Glutamatergic neuron (in vitro differentiated cells): ENCODE measurements around the gene AP3B2. TPM values are rescaled to one million over a fixed set of nuclear protein-coding genes. Genes with fewer than 3 reads are reported as not detected.
"Not testable (repeated sequence)": the region's sequence is repeated elsewhere in the genome, so short reads cannot be mapped to it uniquely, and the experiment has no call there.

ENCODE experiments used
- DNase-seq: peaks from one replicate; pipeline ENCODE4 v3.0.0; 2022
- H3K27ac Mint-ChIP-seq: one replicate; pipeline ENCODE4 v1.8.0; 2020; ENCODE audit warnings: mild to moderate bottlenecking, mixed read lengths, inconsistent platforms; ENCODE audit not compliant: unreplicated experiment
- H3K27me3 Mint-ChIP-seq: one replicate; pipeline ENCODE4 v1.8.0; 2020; ENCODE audit warnings: mild to moderate bottlenecking, moderate library complexity, mixed read lengths, inconsistent platforms; ENCODE audit not compliant: unreplicated experiment
- H3K36me3 Mint-ChIP-seq: one replicate; pipeline ENCODE4 v1.8.0; 2020; ENCODE audit warnings: mild to moderate bottlenecking, mixed read lengths, inconsistent platforms; ENCODE audit not compliant: unreplicated experiment
- H3K4me1 Mint-ChIP-seq: one replicate; pipeline ENCODE4 v1.8.0; 2020; ENCODE audit warnings: mild to moderate bottlenecking, low read depth, mixed read lengths, inconsistent platforms; ENCODE audit not compliant: unreplicated experiment
- H3K4me3 Mint-ChIP-seq: one replicate; pipeline ENCODE4 v1.8.0; 2020; ENCODE audit warnings: mild to moderate bottlenecking, mixed read lengths, inconsistent platforms; ENCODE audit not compliant: unreplicated experiment
- H3K9me3 Mint-ChIP-seq: one replicate; pipeline ENCODE4 v1.8.0; 2020; ENCODE audit warnings: mild to moderate bottlenecking, moderate library complexity, mixed read lengths, inconsistent platforms; ENCODE audit not compliant: unreplicated experiment
- CTCF ChIP-seq: fragments of 200-600 bp; sonication (generic); IDR thresholded peaks from one replicate; pipeline ENCODE4 v1.5.0; 2021; ENCODE audit not compliant: partially characterized antibody, unreplicated experiment
- total RNA-seq: library from RNA; stranded (reverse); fragmentation: NEBNext Ultra II Directional; extraction: Animal tissue kit (Norgen Biotek cat#: 25700); gene quantifications from one replicate; pipeline ENCODE4 v1.2.1, GENCODE V29; 2021; ENCODE audit not compliant: unreplicated experiment

Gene AP3B2
- total RNA-seq, 1 donor from 2014 or later = 218 TPM

- Mint-ChIP-seq H3K27ac (no peak within 1 kb of the TSS), H3K36me3 (no peaks in the 10 kb centered on the region)
These were observed 62.4 kb downstream of the AP3B2 start, which contains the start of gene CPEB1 for GRCh38 chr15:82647045-82647834. Gene CPEB1 (minus strand): TSS chr15:82647363. CDS start chr15:82628459, 18,904 bp downstream.

GRCh38 chr15:82646250-82647044, 63.2 kb downstream of the AP3B2 start:
- H3K27ac Mint-ChIP-seq = no peak overlapping the region
- H3K27me3 Mint-ChIP-seq = peaks cover 12% of the 10 kb centered on the region
- no peak for TF ChIP-seq CTCF
- H3K9me3 Mint-ChIP-seq = peaks cover 2% of the 10 kb centered on the region
- H3K36me3 Mint-ChIP-seq = no peaks in the 10 kb centered on the region
- peak overlapping the region; percentile 82 for H3K4me3 Mint-ChIP-seq
- H3K4me1 Mint-ChIP-seq = peaks cover 18% of the 10 kb centered on the region
- peak; percentile 57 for DNase-seq

More at GRCh38 chr15:82647045-82647834, 62.4 kb downstream of the AP3B2 start, which contains the start of gene CPEB1:
- Mint-ChIP-seq H3K9me3 (peaks cover 2% of the 10 kb centered on the region), H3K4me1 (peaks cover 12% of the 10 kb centered on the region), H3K4me3 (peak within 1 kb of the TSS; percentile 82), H3K27me3 (peaks cover 12% of the 10 kb centered on the region)
- peak; percentile 62 for DNase-seq
- peak; percentile 26 for TF ChIP-seq CTCF

- Mint-ChIP-seq H3K4me1 (peaks cover 29% of the 10 kb centered on the region), H3K27me3 (peaks cover 12% of the 10 kb centered on the region)
- H3K36me3 Mint-ChIP-seq, H3K9me3 Mint-ChIP-seq, DNase-seq, H3K27ac Mint-ChIP-seq, H3K4me3 Mint-ChIP-seq: not testable (repeated sequence)
These were observed 64.5 kb downstream of the AP3B2 start for GRCh38 chr15:82644967-82645852.

GRCh38 chr15:82643992-82644391, 65.7 kb downstream of the AP3B2 start:
- no peak overlapping the region for H3K4me3 Mint-ChIP-seq
- no peak for DNase-seq

More at GRCh38 chr15:82643992-82644391, 65.7 kb downstream of the AP3B2 start:
- peaks cover 40% of the 10 kb centered on the region for H3K4me1 Mint-ChIP-seq
- H3K9me3 Mint-ChIP-seq = peaks cover 4% of the 10 kb centered on the region
- TF ChIP-seq CTCF = no peak
- no peak overlapping the region for H3K27ac Mint-ChIP-seq
- peaks cover 11% of the 10 kb centered on the region for H3K27me3 Mint-ChIP-seq
- H3K36me3 Mint-ChIP-seq = no peaks in the 10 kb centered on the region
